Liver (tissue), 3 donors: ENCODE results near the gene BORCS5.

ENCODE experiments used
- RAD21 ChIP-seq, 2 donors: IDR thresholded peaks; 2 replicates each; pipeline ENCODE4 v1.6.1; 2016; ENCODE audit warnings: antibody characterized with exemption in 2 of 2, mild to moderate bottlenecking in 2 of 2
- TF ChIP-seq, protein P1 (sequence below): fragments of 150-350 bp; IDR thresholded peaks from 2 replicates; pipeline ENCODE4 v1.5.1; 2017; ENCODE audit warnings: improper control_type of control experiment, low read depth, low read length; ENCODE audit not compliant: missing input control
- donor health status: healthy.
- donor health status: healthy.

DNA sequence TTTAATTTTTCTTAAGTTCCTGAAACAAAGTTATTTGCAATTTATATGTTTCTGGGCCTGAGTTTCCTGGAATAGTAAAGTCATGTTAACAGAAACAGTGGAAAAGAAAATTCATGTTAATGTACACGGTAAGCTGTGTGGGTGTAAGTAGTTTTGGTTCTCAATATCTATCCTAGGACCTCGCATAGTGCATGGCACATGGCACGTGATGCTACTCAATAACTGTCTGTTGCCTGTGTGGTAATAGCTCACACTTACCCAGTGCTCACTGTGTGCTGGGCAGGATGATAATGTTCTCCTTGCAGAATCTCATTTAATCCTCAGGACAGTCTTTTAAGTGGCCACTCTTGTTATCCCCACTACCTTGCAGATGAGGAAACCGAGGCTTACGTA, 105.0 kb downstream of the BORCS5 start:
- no peak for TF ChIP-seq RAD21 (IDR thresholded peaks at IDR 0.05)
- TF ChIP-seq, protein P1, sequence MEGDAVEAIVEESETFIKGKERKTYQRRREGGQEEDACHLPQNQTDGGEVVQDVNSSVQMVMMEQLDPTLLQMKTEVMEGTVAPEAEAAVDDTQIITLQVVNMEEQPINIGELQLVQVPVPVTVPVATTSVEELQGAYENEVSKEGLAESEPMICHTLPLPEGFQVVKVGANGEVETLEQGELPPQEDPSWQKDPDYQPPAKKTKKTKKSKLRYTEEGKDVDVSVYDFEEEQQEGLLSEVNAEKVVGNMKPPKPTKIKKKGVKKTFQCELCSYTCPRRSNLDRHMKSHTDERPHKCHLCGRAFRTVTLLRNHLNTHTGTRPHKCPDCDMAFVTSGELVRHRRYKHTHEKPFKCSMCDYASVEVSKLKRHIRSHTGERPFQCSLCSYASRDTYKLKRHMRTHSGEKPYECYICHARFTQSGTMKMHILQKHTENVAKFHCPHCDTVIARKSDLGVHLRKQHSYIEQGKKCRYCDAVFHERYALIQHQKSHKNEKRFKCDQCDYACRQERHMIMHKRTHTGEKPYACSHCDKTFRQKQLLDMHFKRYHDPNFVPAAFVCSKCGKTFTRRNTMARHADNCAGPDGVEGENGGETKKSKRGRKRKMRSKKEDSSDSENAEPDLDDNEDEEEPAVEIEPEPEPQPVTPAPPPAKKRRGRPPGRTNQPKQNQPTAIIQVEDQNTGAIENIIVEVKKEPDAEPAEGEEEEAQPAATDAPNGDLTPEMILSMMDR, result no peak
